Stimulated activated effector memory CD8-positive, alpha-beta T cell treated with anti-CD3 and anti-CD28 coated beads, Interleukin-12 subunit alpha, Interleukin-12 subunit beta, amount 100 ng/mL, for 72 hours (primary cell): Measurements from ENCODE around the gene PIP4K2B.
"Not testable (repeated sequence)": the region's sequence is repeated elsewhere in the genome, so short reads cannot be mapped to it uniquely, and the experiment has no call there.

ENCODE experiments used
- ATAC-seq: fragments of 150-1000 bp; cut with Tn5 transposase; 2 replicates; pipeline ENCODE4 v1.10.0; 2021
- DNase-seq, 2 donors: peaks; one replicate each; pipeline ENCODE4 v3.0.0; 2021 to 2022; ENCODE audit warnings: low spot score in 2 of 2
- H3K27ac Mint-ChIP-seq: one replicate; pipeline ENCODE4 v1.8.0; 2022; ENCODE audit warnings: mild to moderate bottlenecking, mixed read lengths
- H3K36me3 Mint-ChIP-seq: one replicate; pipeline ENCODE4 v1.8.0; 2022; ENCODE audit warnings: mild to moderate bottlenecking, mixed read lengths
- H3K4me1 Mint-ChIP-seq: one replicate; pipeline ENCODE4 v1.8.0; 2022; ENCODE audit warnings: mixed read lengths
- H3K4me3 Mint-ChIP-seq: one replicate; pipeline ENCODE4 v1.8.0; 2022; ENCODE audit warnings: mild to moderate bottlenecking, mixed read lengths
- H3K9me3 Mint-ChIP-seq: one replicate; pipeline ENCODE4 v1.8.0; 2022; ENCODE audit warnings: mixed read lengths

The PIP4K2B gene

GRCh38 chr17:38731526-38732294, 67.6 kb downstream of the PIP4K2B start:
- H3K4me1 Mint-ChIP-seq = peaks cover 83% of the 10 kb centered on the region
- H3K36me3 Mint-ChIP-seq = peaks cover 78% of the 10 kb centered on the region
- DNase-seq (no peak), ATAC-seq (no peak)
- no peaks in the 10 kb centered on the region for H3K9me3 Mint-ChIP-seq
- peak overlapping the region; percentile 97 for H3K4me3 Mint-ChIP-seq
- H3K27ac Mint-ChIP-seq = peak overlapping the region; percentile 97

GRCh38 chr17:38730526-38731379, 68.6 kb downstream of the PIP4K2B start:
- no peaks in the 10 kb centered on the region for H3K9me3 Mint-ChIP-seq
- DNase-seq = peak in 1 of 2 donors; percentile 59
- peaks cover 92% of the 10 kb centered on the region for H3K4me1 Mint-ChIP-seq
- peaks cover 82% of the 10 kb centered on the region for H3K36me3 Mint-ChIP-seq
- ATAC-seq = no peak
- H3K27ac Mint-ChIP-seq = peak overlapping the region; percentile 97
- peak overlapping the region; percentile 97 for H3K4me3 Mint-ChIP-seq

GRCh38 chr17:38729886-38730525, 69.3 kb downstream of the PIP4K2B start, which contains the start of gene CISD3:
CISD3 (plus strand) TSS chr17:38730341; CDS start chr17:38730359, 18 bp downstream.
- DNase-seq (peak; percentile 87 to 91), ATAC-seq (peak; percentile 83)
- Mint-ChIP-seq H3K36me3 (peaks cover 81% of the 10 kb centered on the region), H3K4me1 (peaks cover 92% of the 10 kb centered on the region), H3K9me3 (no peaks in the 10 kb centered on the region), H3K27ac (peak within 1 kb of the TSS; percentile 97), H3K4me3 (peak within 1 kb of the TSS; percentile 97)

- H3K27ac Mint-ChIP-seq = peak overlapping the region; percentile 97
- peaks cover 79% of the 10 kb centered on the region for H3K36me3 Mint-ChIP-seq
- no peak for DNase-seq
- no peak for ATAC-seq
- peak overlapping the region; percentile 78 for H3K4me3 Mint-ChIP-seq
- H3K9me3 Mint-ChIP-seq = no peaks in the 10 kb centered on the region
- peaks cover 92% of the 10 kb centered on the region for H3K4me1 Mint-ChIP-seq
Measured at GRCh38 chr17:38729368-38729885, 69.9 kb downstream of the PIP4K2B start.

- ATAC-seq (peak; percentile 12), DNase-seq (peak in 1 of 2 donors; percentile 82)
- Mint-ChIP-seq H3K36me3 (peaks cover 79% of the 10 kb centered on the region), H3K4me1 (peaks cover 90% of the 10 kb centered on the region), H3K4me3 (peak overlapping the region; percentile 78), H3K27ac (peak overlapping the region; percentile 97), H3K9me3 (no peaks in the 10 kb centered on the region)
Measured at GRCh38 chr17:38728290-38728831, 71.0 kb downstream of the PIP4K2B start.

- peak; percentile 69 for ATAC-seq
- peaks cover 79% of the 10 kb centered on the region for H3K36me3 Mint-ChIP-seq
- H3K4me1 Mint-ChIP-seq = peaks cover 90% of the 10 kb centered on the region
- peak overlapping the region; percentile 78 for H3K4me3 Mint-ChIP-seq
- peak overlapping the region; percentile 97 for H3K27ac Mint-ChIP-seq
- no peaks in the 10 kb centered on the region for H3K9me3 Mint-ChIP-seq
- peak; percentile 57 to 85 for DNase-seq
Measured at GRCh38 chr17:38727736-38728135, 71.6 kb downstream of the PIP4K2B start.

GRCh38 chr17:38726145-38726544, 73.2 kb downstream of the PIP4K2B start:
- ATAC-seq, H3K9me3 Mint-ChIP-seq, DNase-seq: not testable (repeated sequence)
- peak overlapping the region; percentile 97 for H3K27ac Mint-ChIP-seq
- peaks cover 77% of the 10 kb centered on the region for H3K36me3 Mint-ChIP-seq
- peaks cover 81% of the 10 kb centered on the region for H3K4me1 Mint-ChIP-seq
- peak overlapping the region; percentile 78 for H3K4me3 Mint-ChIP-seq

- ATAC-seq = peak; percentile 15
- Mint-ChIP-seq H3K27ac (peak overlapping the region; percentile 97), H3K4me3 (peak overlapping the region; percentile 78), H3K9me3 (no peaks in the 10 kb centered on the region), H3K4me1 (peaks cover 81% of the 10 kb centered on the region), H3K36me3 (peaks cover 79% of the 10 kb centered on the region)
- no peak for DNase-seq
Measured at GRCh38 chr17:38725066-38725465, 74.3 kb downstream of the PIP4K2B start.

GRCh38 chr17:38724337-38724988, 74.9 kb downstream of the PIP4K2B start:
- DNase-seq (no peak), ATAC-seq (no peak)
- Mint-ChIP-seq H3K4me3 (peak overlapping the region; percentile 78), H3K9me3 (no peaks in the 10 kb centered on the region), H3K4me1 (peaks cover 83% of the 10 kb centered on the region), H3K27ac (peak overlapping the region; percentile 97), H3K36me3 (peaks cover 81% of the 10 kb centered on the region)

GRCh38 chr17:38721802-38722201, 77.6 kb downstream of the PIP4K2B start:
- ATAC-seq = no peak
- Mint-ChIP-seq H3K36me3 (peaks cover 89% of the 10 kb centered on the region), H3K9me3 (no peaks in the 10 kb centered on the region), H3K4me1 (peaks cover 74% of the 10 kb centered on the region), H3K4me3 (no peak overlapping the region), H3K27ac (no peak overlapping the region)
- no peak for DNase-seq

GRCh38 chr17:38720941-38721340, 78.4 kb downstream of the PIP4K2B start:
- Mint-ChIP-seq H3K36me3 (peaks cover 95% of the 10 kb centered on the region), H3K9me3 (no peaks in the 10 kb centered on the region), H3K27ac (peak overlapping the region; percentile 77), H3K4me1 (peaks cover 70% of the 10 kb centered on the region), H3K4me3 (no peak overlapping the region)
- no peak for ATAC-seq
- no peak for DNase-seq

GRCh38 chr17:38719943-38720641, 79.3 kb downstream of the PIP4K2B start:
- Mint-ChIP-seq H3K4me3 (no peak overlapping the region), H3K27ac (peak overlapping the region; percentile 77), H3K4me1 (peaks cover 70% of the 10 kb centered on the region), H3K36me3 (peaks cover 95% of the 10 kb centered on the region), H3K9me3 (no peaks in the 10 kb centered on the region)
- no peak for DNase-seq
- ATAC-seq = no peak

GRCh38 chr17:38719289-38719942, 79.9 kb downstream of the PIP4K2B start:
- H3K4me1 Mint-ChIP-seq = peaks cover 70% of the 10 kb centered on the region
- H3K36me3 Mint-ChIP-seq = peaks cover 98% of the 10 kb centered on the region
- peak overlapping the region; percentile 97 for H3K27ac Mint-ChIP-seq
- no peaks in the 10 kb centered on the region for H3K9me3 Mint-ChIP-seq
- DNase-seq (no peak), ATAC-seq (no peak)
- no peak overlapping the region for H3K4me3 Mint-ChIP-seq
